ENCODE results near the gene ZDHHC14. TPM values are rescaled to one million over a fixed set of nuclear protein-coding genes. Genes with fewer than 3 reads are reported as not detected.

ZDHHC14 gene
- total RNA-seq, 4 donors from 2014 or later, result 7.1 to 11.4 (median 9.8) TPM

DNA sequence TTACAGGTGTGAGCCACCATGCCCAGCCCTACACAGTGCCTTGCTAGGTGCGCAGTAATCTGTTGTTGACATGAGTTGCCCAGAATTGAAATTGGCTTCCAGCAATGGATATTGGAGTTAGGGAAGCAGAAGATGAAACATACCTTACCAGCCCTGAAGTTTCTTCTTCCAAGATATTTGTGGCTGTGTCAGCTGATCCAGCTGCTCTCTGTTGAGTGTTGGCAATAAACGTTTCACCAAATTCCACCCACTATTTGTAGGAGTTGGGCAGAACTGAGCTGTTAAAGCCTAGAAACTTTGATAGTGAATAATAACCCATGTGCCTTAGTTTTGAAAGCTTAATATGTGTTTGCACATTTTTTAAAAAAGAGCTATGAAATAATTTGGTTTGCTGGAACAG is 223.8 kb downstream of the ZDHHC14 start:
- TF ChIP-seq CTCF (IDR thresholded peaks at IDR 0.05), result no peak
- TF ChIP-seq EP300 (IDR thresholded peaks at IDR 0.05), result no peak
- no peak for TF ChIP-seq POLR2A (IDR thresholded peaks at IDR 0.05; ENCODE audit: low read depth)
- TF ChIP-seq POLR2AphosphoS5 (IDR thresholded peaks at IDR 0.05), result no peak
- 62% methylated on average over 2 of the region's 2 CpGs for WGBS

GRCh38 chr6:157605484-157605883 is 224.5 kb downstream of the ZDHHC14 start:
- intact Hi-C loops (cut with DNase I), result no loop called here
- no peak for TF ChIP-seq CTCF (IDR thresholded peaks at IDR 0.05)
- TF ChIP-seq EP300 (IDR thresholded peaks at IDR 0.05), result no peak
- TF ChIP-seq POLR2AphosphoS5 (IDR thresholded peaks at IDR 0.05), result no peak
- no peak for TF ChIP-seq POLR2A (IDR thresholded peaks at IDR 0.05; ENCODE audit: low read depth)
- H3K36me3 ChIP-seq, result peaks cover 0 to 4% (median 0%) of the 10 kb centered on the region in 4 donors
- no peak overlapping the region for H3K4me3 ChIP-seq
- no peaks in the 10 kb centered on the region for H3K4me1 ChIP-seq
- no peak overlapping the region for H3K27ac ChIP-seq (replicated peaks in 1 of 4)
- H3K9me3 ChIP-seq, result no peaks in the 10 kb centered on the region
- no peaks in the 10 kb centered on the region for H3K27me3 ChIP-seq
- DNase-seq (ENCODE audit: extremely low spot score), result no peak
- WGBS, result 95% methylated on average over 8 of the region's 8 CpGs

More for the DNA sequence above, 223.8 kb downstream of the ZDHHC14 start:
- Histone ChIP-seq H3K4me3 (no peak overlapping the region), H3K36me3 (peaks cover 0 to 4% (median 0%) of the 10 kb centered on the region in 4 donors), H3K27me3 (no peaks in the 10 kb centered on the region), H3K4me1 (no peaks in the 10 kb centered on the region), H3K27ac (replicated peaks in 1 of 4) (no peak overlapping the region), H3K9me3 (no peaks in the 10 kb centered on the region)
- intact Hi-C loops (cut with DNase I), result no loop called here
- no peak for DNase-seq (ENCODE audit: extremely low spot score)

DNA sequence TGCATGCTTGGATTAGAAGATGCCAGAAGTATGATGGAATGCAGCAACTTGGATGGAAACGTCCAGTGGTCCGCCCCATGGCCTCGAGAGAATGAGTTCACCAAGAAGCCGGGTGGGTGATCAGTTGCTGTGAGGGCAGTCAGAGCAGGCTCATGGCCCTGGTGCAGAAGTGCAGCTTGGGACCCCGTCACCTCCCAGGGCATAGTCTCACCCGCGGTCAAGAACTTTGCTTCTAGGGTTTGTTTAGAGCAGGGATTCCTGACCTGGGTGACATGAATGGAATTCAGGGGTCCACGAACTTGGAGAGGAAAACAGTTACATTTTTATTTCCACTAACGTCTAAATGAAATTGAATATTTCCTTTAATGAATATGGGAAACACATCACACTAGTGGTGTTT is 225.5 kb downstream of the ZDHHC14 start:
- Histone ChIP-seq H3K27me3 (no peaks in the 10 kb centered on the region), H3K27ac (replicated peaks in 1 of 4) (no peak overlapping the region), H3K4me1 (no peaks in the 10 kb centered on the region), H3K9me3 (no peaks in the 10 kb centered on the region), H3K36me3 (peaks cover 0 to 4% (median 0%) of the 10 kb centered on the region in 4 donors), H3K4me3 (no peak overlapping the region)
- intact Hi-C loops (cut with DNase I), result no loop called here
- 74% methylated on average over 9 of the region's 9 CpGs for WGBS
- DNase-seq (ENCODE audit: extremely low spot score), result no peak
- TF ChIP-seq EP300 (IDR thresholded peaks at IDR 0.05) (no peak), POLR2A (IDR thresholded peaks at IDR 0.05; ENCODE audit: low read depth) (no peak), POLR2AphosphoS5 (IDR thresholded peaks at IDR 0.05) (no peak), CTCF (IDR thresholded peaks at IDR 0.05) (no peak)

DNA sequence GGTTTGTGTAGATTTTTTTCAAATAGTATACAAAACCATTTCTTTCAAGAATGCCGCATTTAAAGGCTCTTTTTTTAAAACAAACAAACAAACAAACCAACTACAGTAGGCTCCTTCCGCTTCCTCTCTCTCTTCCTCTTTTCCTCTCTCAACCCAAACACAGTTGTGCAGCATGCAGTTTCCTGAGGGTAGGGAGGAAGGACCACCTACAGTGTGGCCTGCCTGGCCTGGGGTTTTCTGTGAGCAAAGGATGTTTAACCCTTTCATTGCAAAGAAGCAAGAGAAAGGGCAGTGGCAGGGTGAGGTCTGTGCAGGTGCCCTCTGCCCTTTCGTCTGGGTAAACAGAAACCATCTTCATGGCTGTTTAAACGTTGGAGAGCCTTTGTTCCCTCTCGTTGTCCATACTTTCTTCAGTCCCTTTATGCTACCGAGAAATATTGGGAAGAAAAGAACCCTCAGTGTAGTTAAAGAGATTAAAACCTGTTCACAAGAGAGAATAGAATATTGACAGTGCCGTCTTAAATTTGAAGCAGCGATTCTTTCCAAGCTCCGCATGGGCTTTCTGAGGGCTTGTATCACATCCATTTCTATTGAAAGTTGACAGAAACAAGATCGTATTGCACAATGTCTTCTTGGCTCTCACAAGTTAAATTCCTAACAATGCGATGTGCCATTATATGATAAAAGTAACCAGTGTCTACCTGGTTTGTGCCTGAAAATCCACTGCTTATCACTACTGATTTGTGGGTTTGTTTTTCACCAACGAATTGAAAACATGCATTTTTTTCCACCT is 226.5 kb downstream of the ZDHHC14 start:
- intact Hi-C loops (cut with DNase I), result no loop called here
- H3K4me3 ChIP-seq, result no peak overlapping the region
- TF ChIP-seq POLR2A (IDR thresholded peaks at IDR 0.05; ENCODE audit: low read depth) (no peak), CTCF (IDR thresholded peaks at IDR 0.05) (no peak), POLR2AphosphoS5 (IDR thresholded peaks at IDR 0.05) (no peak), EP300 (IDR thresholded peaks at IDR 0.05) (no peak)
- H3K36me3 ChIP-seq, result peaks cover 0 to 4% (median 0%) of the 10 kb centered on the region in 4 donors
- no peaks in the 10 kb centered on the region for H3K9me3 ChIP-seq
- no peaks in the 10 kb centered on the region for H3K4me1 ChIP-seq
- H3K27ac ChIP-seq (replicated peaks in 1 of 4), result no peak overlapping the region
- H3K27me3 ChIP-seq, result no peaks in the 10 kb centered on the region
- 63% methylated on average over 12 of the region's 12 CpGs for WGBS
- DNase-seq (ENCODE audit: extremely low spot score), result no peak
